Endodermal cell (in vitro differentiated cells): ENCODE results near the gene TMEM200A. TPM values are rescaled to one million over a fixed set of nuclear protein-coding genes. Genes with fewer than 3 reads are reported as not detected.

Source experiments
- DNase-seq: peaks from one replicate; pipeline ENCODE4 v3.0.0-alpha.2; 2017
- H3K27ac ChIP-seq: 2 replicates; pipeline ENCODE4 v1.5.1; 2013; ENCODE audit warnings: mild to moderate bottlenecking, low read depth, low read length, moderate library complexity
- H3K27me3 ChIP-seq: 2 replicates; pipeline ENCODE4 v1.6.1; 2013; ENCODE audit warnings: mild to moderate bottlenecking, low read length, moderate library complexity; ENCODE audit not compliant: insufficient read depth, control insufficient read depth, poor library complexity, severe bottlenecking
- H3K36me3 ChIP-seq: 2 replicates; pipeline ENCODE4 v1.7.0; 2013; ENCODE audit warnings: mild to moderate bottlenecking, low read length, moderate library complexity; ENCODE audit not compliant: control insufficient read depth, insufficient read depth
- H3K4me1 ChIP-seq: one replicate; pipeline ENCODE4 v1.7.0; 2013; ENCODE audit warnings: low read length; ENCODE audit not compliant: control insufficient read depth, insufficient read depth
- H3K4me3 ChIP-seq: 2 replicates; pipeline ENCODE4 v1.5.1; 2013; ENCODE audit warnings: mild to moderate bottlenecking, low read length, moderate library complexity
- H3K9ac ChIP-seq: 2 replicates; pipeline ENCODE4 v1.6.1; 2013; ENCODE audit warnings: mild to moderate bottlenecking, low read length, moderate library complexity; ENCODE audit not compliant: poor library complexity, severe bottlenecking; ENCODE audit errors: extremely low read depth
- H3K9me3 ChIP-seq: 2 replicates; pipeline ENCODE4 v1.6.1; 2013; ENCODE audit warnings: mild to moderate bottlenecking, low read length, moderate library complexity; ENCODE audit not compliant: control insufficient read depth
- H3K27ac Mint-ChIP-seq: 2 replicates; pipeline ENCODE4 v1.8.0; 2020; ENCODE audit warnings: mixed read lengths
- H3K27me3 Mint-ChIP-seq: 2 replicates; pipeline ENCODE4 v1.8.0; 2021; ENCODE audit warnings: mild to moderate bottlenecking, mixed read lengths; ENCODE audit not compliant: insufficient read depth
- H3K36me3 Mint-ChIP-seq: 2 replicates; pipeline ENCODE4 v1.8.0; 2020; ENCODE audit warnings: low read depth, mixed read lengths
- H3K4me1 Mint-ChIP-seq: 2 replicates; pipeline ENCODE4 v1.8.0; 2020; ENCODE audit warnings: mixed read lengths
- H3K4me3 Mint-ChIP-seq: 2 replicates; pipeline ENCODE4 v1.8.0; 2020; ENCODE audit warnings: mild to moderate bottlenecking, moderate library complexity, mixed read lengths
- H3K9me3 Mint-ChIP-seq: 2 replicates; pipeline ENCODE4 v1.8.0; 2020; ENCODE audit warnings: mild to moderate bottlenecking, mixed read lengths
- whole genome bisulfite sequencing, 2 experiments: methylation state at CpG; one replicate each; pipeline versions ENCODE4 v1.1.5 to v1.1.7; 2013; ENCODE audit warnings: missing lambda C conversion rate in 2 of 2, mixed read lengths in 1 of 2; ENCODE audit not compliant: insufficient coverage in 1 of 2, insufficient read length in 1 of 2; 5-methylcytosine and 5-hydroxymethylcytosine counted together
- total RNA-seq, 2 donors: library from RNA; stranded (reverse); fragmentation: NEBNext Ultra II Directional in 1 of 2; extraction: Animal tissue kit (Norgen Biotek cat#: 25700) in 1 of 2; gene quantifications; 2 replicates in 1 of 2; 3 replicates in 1 of 2; pipeline ENCODE4 v1.2.1, GENCODE V29; 2021
- TF ChIP-seq, protein P1 (sequence below): fragments of 200-600 bp; sonication (generic); conservative IDR thresholded peaks from 2 replicates; pipeline ENCODE4 v1.5.0; 2021; ENCODE audit warnings: antibody characterized with exemption, mild to moderate bottlenecking

Gene TMEM200A
- total RNA-seq, 2 donors from 2014 or later, result 6.4 to 7.6 TPM

DNA sequence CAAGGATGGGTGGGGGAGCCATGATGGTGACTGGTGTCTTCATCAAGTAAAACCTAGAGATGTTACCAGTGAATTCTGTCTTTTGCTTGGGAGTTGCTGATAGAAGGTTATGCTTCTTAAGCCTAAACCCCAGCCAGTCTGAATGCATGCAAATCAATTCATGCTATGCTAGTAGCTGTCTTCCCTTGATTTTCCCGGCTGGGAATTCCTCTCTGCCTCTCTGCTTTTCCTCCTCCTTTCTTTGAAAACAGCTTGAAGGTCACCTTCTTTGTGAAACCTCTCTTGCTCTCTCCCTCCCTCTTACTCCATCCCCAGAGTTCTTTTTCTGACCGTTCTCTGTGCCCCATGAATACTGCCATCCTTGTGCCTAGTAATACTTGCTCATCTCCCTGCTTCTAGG is 58.9 kb downstream of the TMEM200A start:
- no peaks in the 10 kb centered on the region for H3K36me3 Mint-ChIP-seq
- Histone ChIP-seq H3K27ac (no peak overlapping the region), H3K4me3 (no peak overlapping the region), H3K9ac (no peak overlapping the region), H3K9me3 (no peaks in the 10 kb centered on the region), H3K36me3 (no peaks in the 10 kb centered on the region), H3K27me3 (no peaks in the 10 kb centered on the region), H3K4me1 (no peaks in the 10 kb centered on the region)
- WGBS, 2 experiments, result 56 to 62% methylated on average over 2 of the region's 2 CpGs
- H3K27me3 Mint-ChIP-seq, result no peaks in the 10 kb centered on the region
- H3K4me3 Mint-ChIP-seq, result no peak overlapping the region
- DNase-seq, result no peak
- H3K27ac Mint-ChIP-seq, result no peak overlapping the region
- peaks cover 2% of the 10 kb centered on the region for H3K4me1 Mint-ChIP-seq
- no peaks in the 10 kb centered on the region for H3K9me3 Mint-ChIP-seq
- TF ChIP-seq, protein P1, sequence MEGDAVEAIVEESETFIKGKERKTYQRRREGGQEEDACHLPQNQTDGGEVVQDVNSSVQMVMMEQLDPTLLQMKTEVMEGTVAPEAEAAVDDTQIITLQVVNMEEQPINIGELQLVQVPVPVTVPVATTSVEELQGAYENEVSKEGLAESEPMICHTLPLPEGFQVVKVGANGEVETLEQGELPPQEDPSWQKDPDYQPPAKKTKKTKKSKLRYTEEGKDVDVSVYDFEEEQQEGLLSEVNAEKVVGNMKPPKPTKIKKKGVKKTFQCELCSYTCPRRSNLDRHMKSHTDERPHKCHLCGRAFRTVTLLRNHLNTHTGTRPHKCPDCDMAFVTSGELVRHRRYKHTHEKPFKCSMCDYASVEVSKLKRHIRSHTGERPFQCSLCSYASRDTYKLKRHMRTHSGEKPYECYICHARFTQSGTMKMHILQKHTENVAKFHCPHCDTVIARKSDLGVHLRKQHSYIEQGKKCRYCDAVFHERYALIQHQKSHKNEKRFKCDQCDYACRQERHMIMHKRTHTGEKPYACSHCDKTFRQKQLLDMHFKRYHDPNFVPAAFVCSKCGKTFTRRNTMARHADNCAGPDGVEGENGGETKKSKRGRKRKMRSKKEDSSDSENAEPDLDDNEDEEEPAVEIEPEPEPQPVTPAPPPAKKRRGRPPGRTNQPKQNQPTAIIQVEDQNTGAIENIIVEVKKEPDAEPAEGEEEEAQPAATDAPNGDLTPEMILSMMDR, result no peak

DNA sequence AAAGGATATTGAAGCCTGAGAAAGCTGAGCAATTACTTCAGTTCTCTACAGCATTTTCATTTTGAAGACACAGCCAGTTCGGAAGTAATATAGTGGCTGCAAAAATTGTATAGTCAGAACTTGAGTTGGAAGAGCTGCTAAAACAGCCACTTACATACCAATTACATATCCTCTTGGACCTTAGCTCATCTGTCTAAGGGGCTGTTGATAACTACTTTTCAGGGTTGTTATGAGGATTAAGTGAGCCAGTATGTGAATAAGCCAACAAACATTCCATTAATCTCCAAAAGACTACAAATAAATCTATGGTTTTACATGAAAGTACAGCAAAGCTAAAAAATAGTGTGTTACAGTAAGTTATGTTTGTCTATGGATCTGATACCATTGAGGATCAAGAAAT is 59.7 kb downstream of the TMEM200A start:
- Mint-ChIP-seq H3K4me1 (peaks cover 2% of the 10 kb centered on the region), H3K9me3 (no peaks in the 10 kb centered on the region), H3K4me3 (no peak overlapping the region), H3K27me3 (no peaks in the 10 kb centered on the region), H3K36me3 (no peaks in the 10 kb centered on the region), H3K27ac (no peak overlapping the region)
- Histone ChIP-seq H3K9ac (no peak overlapping the region), H3K36me3 (no peaks in the 10 kb centered on the region), H3K4me1 (no peaks in the 10 kb centered on the region), H3K4me3 (no peak overlapping the region), H3K27me3 (no peaks in the 10 kb centered on the region), H3K27ac (no peak overlapping the region), H3K9me3 (no peaks in the 10 kb centered on the region)
- DNase-seq, result no peak
- TF ChIP-seq, protein P1, result no peak
- 100% methylated on average over 1 of the region's 1 CpG; no CpG with 5 or more reads in 1 of the 2 experiments for WGBS, 2 experiments

GRCh38 chr6:130426066-130426721 is 60.4 kb downstream of the TMEM200A start:
- Histone ChIP-seq H3K4me3 (no peak overlapping the region), H3K27me3 (no peaks in the 10 kb centered on the region), H3K9me3 (no peaks in the 10 kb centered on the region), H3K9ac (no peak overlapping the region), H3K4me1 (no peaks in the 10 kb centered on the region), H3K36me3 (no peaks in the 10 kb centered on the region), H3K27ac (no peak overlapping the region)
- Mint-ChIP-seq H3K27ac (no peak overlapping the region), H3K36me3 (no peaks in the 10 kb centered on the region), H3K4me1 (peaks cover 2% of the 10 kb centered on the region), H3K9me3 (no peaks in the 10 kb centered on the region), H3K4me3 (no peak overlapping the region), H3K27me3 (no peaks in the 10 kb centered on the region)
- WGBS, 2 experiments, result 91 to 97% methylated on average over 5 to 7 of the region's 7 CpGs
- TF ChIP-seq, protein P1, result no peak
- DNase-seq, result no peak
